Esophagus muscularis mucosa (tissue), 4 donors: ENCODE data around the gene PDRG1.

Source experiments
- EP300 ChIP-seq: sonication (generic); formaldehyde crosslinking; IDR thresholded peaks from one replicate; pipeline ENCODE4 v1.6.1; 2017; ENCODE audit warnings: antibody characterized with exemption
- POLR2A ChIP-seq: fragments of 450-650 bp; IDR thresholded peaks from one replicate; pipeline ENCODE4 v1.6.1; 2017; ENCODE audit warnings: antibody characterized with exemption, moderate library complexity, mild to moderate bottlenecking, low read depth
- TF ChIP-seq, protein P1 (sequence below), 3 experiments: fragments of 200-600 bp in 2 of 3; fragments of 450-650 bp in 1 of 3; sonication (generic) in 2 of 3; IDR thresholded peaks; one replicate each; pipeline ENCODE4 v1.5.1; 2017 to 2019; ENCODE audit warnings: antibody characterized with exemption in 3 of 3, mild to moderate bottlenecking in 2 of 3, moderate library complexity in 1 of 3

GRCh38 chr20:31945785-31946184, 6.1 kb downstream of the PDRG1 start:
- TF ChIP-seq, protein P1, sequence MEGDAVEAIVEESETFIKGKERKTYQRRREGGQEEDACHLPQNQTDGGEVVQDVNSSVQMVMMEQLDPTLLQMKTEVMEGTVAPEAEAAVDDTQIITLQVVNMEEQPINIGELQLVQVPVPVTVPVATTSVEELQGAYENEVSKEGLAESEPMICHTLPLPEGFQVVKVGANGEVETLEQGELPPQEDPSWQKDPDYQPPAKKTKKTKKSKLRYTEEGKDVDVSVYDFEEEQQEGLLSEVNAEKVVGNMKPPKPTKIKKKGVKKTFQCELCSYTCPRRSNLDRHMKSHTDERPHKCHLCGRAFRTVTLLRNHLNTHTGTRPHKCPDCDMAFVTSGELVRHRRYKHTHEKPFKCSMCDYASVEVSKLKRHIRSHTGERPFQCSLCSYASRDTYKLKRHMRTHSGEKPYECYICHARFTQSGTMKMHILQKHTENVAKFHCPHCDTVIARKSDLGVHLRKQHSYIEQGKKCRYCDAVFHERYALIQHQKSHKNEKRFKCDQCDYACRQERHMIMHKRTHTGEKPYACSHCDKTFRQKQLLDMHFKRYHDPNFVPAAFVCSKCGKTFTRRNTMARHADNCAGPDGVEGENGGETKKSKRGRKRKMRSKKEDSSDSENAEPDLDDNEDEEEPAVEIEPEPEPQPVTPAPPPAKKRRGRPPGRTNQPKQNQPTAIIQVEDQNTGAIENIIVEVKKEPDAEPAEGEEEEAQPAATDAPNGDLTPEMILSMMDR (IDR thresholded peaks at IDR 0.05) = no peak
- TF ChIP-seq POLR2A = no peak
- TF ChIP-seq EP300 = no peak
